CD4-positive, CD25-positive, alpha-beta regulatory T cell (primary cell): ENCODE measurements around the gene FARP2. TPM values are rescaled to one million over a fixed set of nuclear protein-coding genes. Genes with fewer than 3 reads are reported as not detected.
"Not testable (repeated sequence)": the region's sequence is repeated elsewhere in the genome, so short reads cannot be mapped to it uniquely, and the experiment has no call there.

Source experiments
- ATAC-seq, 2 donors: fragments of 150-1000 bp; cut with Tn5 transposase; one replicate each; pipeline ENCODE4 v1.10.0; 2021; ENCODE audit warnings: low read depth in 2 of 2, moderate number of reproducible peaks in 2 of 2, moderate library complexity in 1 of 2
- DNase-seq, 3 donors: peaks; one replicate each; pipeline versions ENCODE4 v3.0.0 to v3.0.0-alpha.2; 2012 to 2022; ENCODE audit warnings: mixed read lengths in 1 of 3
- H3K27ac ChIP-seq: one replicate; pipeline ENCODE4 v1.7.0; 2013; ENCODE audit warnings: mild to moderate bottlenecking, low read length; ENCODE audit not compliant: insufficient read depth, poor library complexity, severe bottlenecking
- H3K27me3 ChIP-seq: one replicate; pipeline ENCODE4 v1.7.0; 2013; ENCODE audit warnings: low read length; ENCODE audit not compliant: control insufficient read depth, insufficient read depth
- H3K36me3 ChIP-seq: one replicate; pipeline ENCODE4 v1.7.0; 2013; ENCODE audit warnings: mild to moderate bottlenecking, low read length, moderate library complexity; ENCODE audit not compliant: control insufficient read depth, insufficient read depth
- H3K4me1 ChIP-seq: 2 replicates; pipeline ENCODE4 v1.7.0; 2013; ENCODE audit warnings: mild to moderate bottlenecking, low read length; ENCODE audit not compliant: insufficient read depth, control insufficient read depth, poor library complexity, severe bottlenecking
- H3K4me3 ChIP-seq: one replicate; pipeline ENCODE4 v1.7.0; 2013; ENCODE audit warnings: low read depth, mild to moderate bottlenecking, low read length, moderate library complexity
- H3K9me3 ChIP-seq, 2 experiments: 1 replicate in 1 of 2; 2 replicates in 1 of 2; pipeline ENCODE4 v1.7.0; 2013; ENCODE audit warnings: low read length in 2 of 2, mild to moderate bottlenecking in 1 of 2, moderate library complexity in 1 of 2; ENCODE audit not compliant: control insufficient read depth in 2 of 2
- H3K27ac Mint-ChIP-seq, 3 donors: one replicate each; pipeline ENCODE4 v1.8.0; 2020 to 2022; ENCODE audit warnings: mild to moderate bottlenecking in 3 of 3, mixed read lengths in 3 of 3, moderate library complexity in 2 of 3
- H3K27me3 Mint-ChIP-seq: one replicate; pipeline ENCODE4 v1.8.0; 2022; ENCODE audit warnings: mild to moderate bottlenecking, mixed read lengths
- H3K36me3 Mint-ChIP-seq: one replicate; pipeline ENCODE4 v1.8.0; 2020; ENCODE audit warnings: mixed read lengths
- H3K4me1 Mint-ChIP-seq, 4 donors: one replicate each; pipeline ENCODE4 v1.8.0; 2020 to 2022; ENCODE audit warnings: mixed read lengths in 4 of 4, mild to moderate bottlenecking in 1 of 4
- H3K4me3 Mint-ChIP-seq, 4 donors: one replicate each; pipeline ENCODE4 v1.8.0; 2020 to 2022; ENCODE audit warnings: mild to moderate bottlenecking in 4 of 4, mixed read lengths in 4 of 4, moderate library complexity in 3 of 4
- H3K9me3 Mint-ChIP-seq, 7 donors: one replicate each; pipeline ENCODE4 v1.8.0; 2020 to 2022; ENCODE audit warnings: mixed read lengths in 7 of 7, mild to moderate bottlenecking in 3 of 7, moderate library complexity in 2 of 7
- polyA plus RNA-seq, 4 donors: library from polyadenylated mRNA; unstranded; fragments of 300-500 nt; fragmentation: Illumina TruSeq; gene quantifications; one replicate each; pipeline ENCODE4 v1.2.3, GENCODE V29; 2021
- total RNA-seq: library from RNA; stranded (reverse); gene quantifications from one replicate; pipeline ENCODE4 v1.2.3, GENCODE V29; 2022

Gene FARP2
- total and polyA plus RNA-seq, 5 donors from 2014 or later, result 3.0 to 34.9 (median 7.4) TPM

DNA sequence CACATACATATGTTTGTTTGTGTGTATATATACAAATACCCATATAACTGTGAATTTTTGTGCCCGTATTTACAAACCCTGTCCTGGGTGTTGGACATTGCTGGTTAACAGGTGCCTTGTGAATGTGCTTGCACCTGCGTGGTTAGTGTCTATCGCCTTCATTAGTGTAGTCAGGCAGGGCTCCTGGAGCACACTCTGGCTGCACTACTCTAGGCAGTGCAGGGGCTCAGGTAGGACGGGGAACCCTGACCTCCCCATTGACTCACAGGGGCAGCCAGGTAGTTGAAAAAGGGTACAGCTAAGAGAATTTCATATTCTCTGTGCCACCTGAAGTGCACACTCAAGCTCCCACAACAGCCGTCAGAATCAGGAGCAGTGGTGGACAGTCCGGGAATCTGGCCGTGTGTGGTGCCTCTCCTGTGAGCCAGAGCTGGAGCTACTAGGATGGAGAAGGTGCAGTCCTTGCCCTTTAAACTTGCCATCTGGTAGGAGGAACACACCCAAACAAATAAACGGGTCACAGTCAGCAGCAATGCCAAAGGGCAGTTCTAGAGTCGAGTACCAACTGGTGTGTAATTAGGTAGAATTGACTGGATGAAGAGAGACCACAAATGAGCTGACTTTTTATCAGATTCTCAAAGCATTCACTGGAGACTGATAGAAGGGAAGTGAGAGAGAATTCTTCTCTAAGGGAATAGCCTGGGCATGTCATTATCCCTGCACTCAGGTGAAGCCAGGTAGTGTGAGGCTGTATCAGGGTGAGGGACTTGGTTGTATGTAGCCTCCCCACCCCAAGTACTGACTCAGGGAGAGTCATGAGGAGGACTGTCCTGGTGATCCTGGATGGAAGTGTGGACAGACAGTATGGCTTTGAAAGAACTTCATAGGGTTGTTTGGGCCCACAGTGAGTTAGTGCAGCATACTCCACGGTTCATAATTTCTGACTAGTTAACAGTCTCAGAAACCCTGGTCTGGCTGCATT lies 44.1 kb downstream of the FARP2 start:
- Mint-ChIP-seq H3K27me3 (no peaks in the 10 kb centered on the region), H3K27ac (no peak overlapping the region)
- no peak for ATAC-seq

DNA sequence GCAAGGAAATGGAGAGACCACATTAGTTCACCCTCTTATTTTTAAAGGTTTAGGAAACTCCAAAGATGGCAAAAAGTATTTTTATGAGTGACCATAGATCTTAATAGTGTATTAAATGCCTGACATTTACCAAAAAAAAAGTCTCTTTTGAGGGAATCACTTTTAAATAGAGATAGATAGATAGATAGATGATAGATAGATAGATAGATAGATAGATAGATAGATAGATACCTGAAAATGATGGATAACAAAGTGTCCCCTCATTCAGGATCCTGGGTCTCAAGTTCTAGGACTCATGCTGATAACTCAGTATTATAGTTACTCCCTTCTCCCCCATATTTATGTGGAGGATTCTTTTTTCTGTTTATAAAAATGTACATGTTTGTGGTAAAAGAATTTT lies 52.8 kb downstream of the FARP2 start:
- Histone ChIP-seq H3K27me3 (no peaks in the 10 kb centered on the region), H3K27ac (no peak overlapping the region), H3K4me3 (no peak overlapping the region), H3K9me3 (no peaks in the 10 kb centered on the region), H3K4me1 (no peaks in the 10 kb centered on the region), H3K36me3 (peaks cover 27% of the 10 kb centered on the region)
- no peak for ATAC-seq
- Mint-ChIP-seq H3K27me3 (no peaks in the 10 kb centered on the region), H3K4me1 (no peaks in the 10 kb centered on the region), H3K27ac (no peak overlapping the region), H3K4me3 (no peak overlapping the region), H3K9me3 (no peaks in the 10 kb centered on the region), H3K36me3 (peaks cover 27% of the 10 kb centered on the region)
- no peak for DNase-seq

More for the DNA sequence above, 44.1 kb downstream of the FARP2 start:
- DNase-seq, result no peak
- Histone ChIP-seq H3K4me1 (no peaks in the 10 kb centered on the region), H3K4me3 (no peak overlapping the region), H3K27me3 (no peaks in the 10 kb centered on the region), H3K36me3 (peaks cover 1% of the 10 kb centered on the region), H3K27ac (no peak overlapping the region), H3K9me3 (no peaks in the 10 kb centered on the region)
- H3K36me3 Mint-ChIP-seq, result peaks cover 6% of the 10 kb centered on the region
- peaks cover 0 to 4% (median 2%) of the 10 kb centered on the region in 4 donors for H3K4me1 Mint-ChIP-seq
- no peak overlapping the region for H3K4me3 Mint-ChIP-seq
- peaks cover 0 to 1% (median 0%) of the 10 kb centered on the region in 7 donors for H3K9me3 Mint-ChIP-seq

DNA sequence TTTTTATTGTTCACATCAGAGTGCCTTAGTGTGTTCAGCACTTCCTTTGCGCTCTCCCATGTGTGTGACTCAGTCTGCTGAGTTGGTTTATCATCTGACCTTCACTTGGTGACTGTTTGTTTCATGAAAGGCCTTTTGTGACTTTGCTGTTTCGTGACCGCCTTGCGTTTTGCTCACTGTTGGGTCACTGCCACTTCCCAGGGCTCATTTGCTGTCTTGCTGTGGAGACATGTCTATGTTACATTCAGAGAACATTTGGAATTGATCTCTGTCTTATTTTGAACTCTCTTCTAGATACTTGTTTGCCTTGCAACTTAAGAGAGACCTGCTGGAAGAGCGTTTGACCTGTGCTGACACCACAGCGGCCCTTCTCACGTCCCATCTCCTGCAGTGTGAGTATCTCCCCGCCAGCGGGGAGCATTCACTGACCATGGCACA lies 54.7 kb downstream of the FARP2 start:
- Histone ChIP-seq H3K4me1 (no peaks in the 10 kb centered on the region), H3K4me3 (no peak overlapping the region), H3K9me3 (no peaks in the 10 kb centered on the region), H3K27ac (no peak overlapping the region), H3K27me3 (no peaks in the 10 kb centered on the region), H3K36me3 (peaks cover 45% of the 10 kb centered on the region)
- H3K36me3 Mint-ChIP-seq, result peaks cover 42% of the 10 kb centered on the region
- peaks cover 0 to 3% (median 0%) of the 10 kb centered on the region in 4 donors for H3K4me1 Mint-ChIP-seq
- no peak overlapping the region for H3K27ac Mint-ChIP-seq
- DNase-seq (no peak), ATAC-seq (no peak)
- no peaks in the 10 kb centered on the region for H3K27me3 Mint-ChIP-seq
- H3K9me3 Mint-ChIP-seq, result no peaks in the 10 kb centered on the region
- no peak overlapping the region for H3K4me3 Mint-ChIP-seq

GRCh38 chr2:241412144-241412543 lies 56.1 kb downstream of the FARP2 start:
- no peak for ATAC-seq
- H3K36me3 Mint-ChIP-seq, result peaks cover 48% of the 10 kb centered on the region

GRCh38 chr2:241413501-241413900 lies 57.4 kb downstream of the FARP2 start:
- peaks cover 46% of the 10 kb centered on the region for H3K36me3 ChIP-seq
- not testable (repeated sequence) for H3K27ac ChIP-seq, DNase-seq, H3K4me1 ChIP-seq, H3K27me3 ChIP-seq, H3K4me3 ChIP-seq, ATAC-seq, H3K9me3 Mint-ChIP-seq, H3K27me3 Mint-ChIP-seq, H3K27ac Mint-ChIP-seq, H3K4me3 Mint-ChIP-seq, H3K9me3 ChIP-seq, H3K4me1 Mint-ChIP-seq
- H3K36me3 Mint-ChIP-seq, result peaks cover 55% of the 10 kb centered on the region

More at GRCh38 chr2:241412144-241412543, 56.1 kb downstream of the FARP2 start:
- H3K27ac ChIP-seq, result no peak overlapping the region
- H3K4me3 ChIP-seq, result no peak overlapping the region
- peaks cover 46% of the 10 kb centered on the region for H3K36me3 ChIP-seq
- H3K9me3 ChIP-seq, result no peaks in the 10 kb centered on the region
- Mint-ChIP-seq H3K4me3 (no peak overlapping the region), H3K27me3 (no peaks in the 10 kb centered on the region), H3K27ac (no peak overlapping the region), H3K9me3 (no peaks in the 10 kb centered on the region), H3K4me1 (peaks cover 0 to 4% (median 0%) of the 10 kb centered on the region in 4 donors)
- no peaks in the 10 kb centered on the region for H3K27me3 ChIP-seq
- no peaks in the 10 kb centered on the region for H3K4me1 ChIP-seq
- no peak for DNase-seq

GRCh38 chr2:241413929-241414580 lies 58.0 kb downstream of the FARP2 start:
- H3K36me3 Mint-ChIP-seq, result peaks cover 55% of the 10 kb centered on the region
- no peak overlapping the region for H3K4me3 Mint-ChIP-seq
- Histone ChIP-seq H3K4me1 (no peaks in the 10 kb centered on the region), H3K36me3 (peaks cover 46% of the 10 kb centered on the region), H3K9me3 (no peaks in the 10 kb centered on the region), H3K27me3 (no peaks in the 10 kb centered on the region), H3K4me3 (no peak overlapping the region), H3K27ac (no peak overlapping the region)
- H3K9me3 Mint-ChIP-seq, result no peaks in the 10 kb centered on the region
- no peak for DNase-seq
- ATAC-seq, result no peak
- H3K4me1 Mint-ChIP-seq, result peaks cover 0 to 4% (median 0%) of the 10 kb centered on the region in 4 donors
- no peaks in the 10 kb centered on the region for H3K27me3 Mint-ChIP-seq
- no peak overlapping the region for H3K27ac Mint-ChIP-seq

DNA sequence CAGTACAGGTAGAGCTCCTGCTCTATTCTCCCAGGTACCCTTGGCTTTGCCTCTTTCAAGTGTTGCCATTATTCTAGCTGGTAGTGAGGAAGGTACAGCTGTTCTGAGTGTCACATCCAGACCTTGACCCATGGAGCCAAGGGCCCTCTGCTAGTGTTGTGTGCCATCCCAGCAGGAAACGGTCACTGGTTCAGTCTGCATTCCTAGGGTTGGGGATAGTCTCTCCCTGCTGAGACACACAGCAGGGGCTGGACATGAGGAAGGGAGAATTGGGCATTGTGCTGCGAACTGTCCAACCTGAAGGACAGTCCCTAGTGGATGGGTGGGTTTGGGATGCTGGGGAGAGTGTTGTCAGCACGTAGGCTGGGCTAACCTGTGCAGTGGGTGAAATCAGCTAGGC lies 59.1 kb downstream of the FARP2 start:
- Histone ChIP-seq H3K9me3 (no peaks in the 10 kb centered on the region), H3K27ac (no peak overlapping the region), H3K27me3 (no peaks in the 10 kb centered on the region), H3K36me3 (peaks cover 42% of the 10 kb centered on the region), H3K4me1 (no peaks in the 10 kb centered on the region), H3K4me3 (no peak overlapping the region)
- ATAC-seq, result no peak
- H3K4me3 Mint-ChIP-seq, result no peak overlapping the region
- no peaks in the 10 kb centered on the region for H3K27me3 Mint-ChIP-seq
- no peak overlapping the region for H3K27ac Mint-ChIP-seq
- peaks cover 0 to 4% (median 0%) of the 10 kb centered on the region in 4 donors for H3K4me1 Mint-ChIP-seq
- peaks cover 47% of the 10 kb centered on the region for H3K36me3 Mint-ChIP-seq
- no peak for DNase-seq
- no peaks in the 10 kb centered on the region for H3K9me3 Mint-ChIP-seq
